Measurements from ENCODE around the gene TICAM1. TPM values are rescaled to one million over a fixed set of nuclear protein-coding genes. Genes with fewer than 3 reads are reported as not detected.
A peak's percentile ranks its signal among the peaks of the same experiment; 100 is the strongest.

TICAM1 gene
- total and polyA plus RNA-seq, 2 experiments from 2014 or later = 0.38 to 1.5 TPM

GRCh38 chr19:4772566-4772965, 58.9 kb downstream of the TICAM1 start:
- Histone ChIP-seq H3K36me3 (no peaks in the 10 kb centered on the region), H3K27me3 (peaks cover 19% of the 10 kb centered on the region)

GRCh38 chr19:4768934-4769777, 62.4 kb downstream of the TICAM1 start:
- TF ChIP-seq CTCF (IDR thresholded peaks at IDR 0.05; ENCODE audit: low read depth, low read length) = no peak
- H3K4me3 ChIP-seq = no peak overlapping the region

More at GRCh38 chr19:4772566-4772965, 58.9 kb downstream of the TICAM1 start:
- H3K4me3 ChIP-seq = no peak overlapping the region
- H3K4me1 ChIP-seq (ENCODE audit: low read depth) = no peaks in the 10 kb centered on the region
- no peak overlapping the region for H3K27ac ChIP-seq
- no peak for DNase-seq (ENCODE audit: low read depth in 1 of 2, low spot score in 1 of 2)
- H3K9me3 ChIP-seq (ENCODE audit: low read depth) = no peaks in the 10 kb centered on the region
- no peak for TF ChIP-seq CTCF (IDR thresholded peaks at IDR 0.05; ENCODE audit: low read depth, low read length)

More at GRCh38 chr19:4768934-4769777, 62.4 kb downstream of the TICAM1 start:
- Histone ChIP-seq H3K4me1 (ENCODE audit: low read depth) (no peaks in the 10 kb centered on the region), H3K9me3 (ENCODE audit: low read depth) (no peaks in the 10 kb centered on the region), H3K36me3 (no peaks in the 10 kb centered on the region), H3K27me3 (peaks cover 17% of the 10 kb centered on the region), H3K27ac (no peak overlapping the region)
- DNase-seq (ENCODE audit: low read depth in 1 of 2, low spot score in 1 of 2) = peak; percentile 93 to 98

Other genes with a start within 250 kb of the TICAM1 start
- gene TNFAIP8L1, start 192.2 kb downstream of the TICAM1 start, total RNA-seq = 2.2 and 18.1 TPM in 2 replicates
- gene TNFAIP8L1, start 192.2 kb downstream of the TICAM1 start, polyA plus RNA-seq = 5.1 and 18.7 TPM in 2 replicates
- 47.9 and 107 TPM in 2 replicates for gene MYDGF, start 161.4 kb downstream of the TICAM1 start, total RNA-seq
- gene MYDGF, start 161.4 kb downstream of the TICAM1 start, polyA plus RNA-seq = 122 and 206 TPM in 2 replicates
- gene DPP9, start 107.9 kb downstream of the TICAM1 start, total RNA-seq = 47.5 and 50.4 TPM in 2 replicates
- 19.8 and 25.4 TPM in 2 replicates for gene DPP9, start 107.9 kb downstream of the TICAM1 start, polyA plus RNA-seq
- gene FEM1A, start 40.0 kb downstream of the TICAM1 start, total RNA-seq = 22.0 and 27.9 TPM in 2 replicates
- gene FEM1A, start 40.0 kb downstream of the TICAM1 start, polyA plus RNA-seq = 2.6 and 2.8 TPM in 2 replicates
- 114 and 147 TPM in 2 replicates for gene PLIN3, start 36.0 kb upstream of the TICAM1 start, total RNA-seq
- gene PLIN3, start 36.0 kb upstream of the TICAM1 start, polyA plus RNA-seq = 108 and 144 TPM in 2 replicates
- gene ARRDC5, start 71.2 kb upstream of the TICAM1 start, total RNA-seq = not detected in 2 replicates
- not detected in 2 replicates for gene ARRDC5, start 71.2 kb upstream of the TICAM1 start, polyA plus RNA-seq
- 10.9 and 17.3 TPM in 2 replicates for gene UHRF1, start 77.8 kb upstream of the TICAM1 start, total RNA-seq
- 10.0 and 17.5 TPM in 2 replicates for gene UHRF1, start 77.8 kb upstream of the TICAM1 start, polyA plus RNA-seq
- 58.5 and 90.6 TPM in 2 replicates for gene KDM4B, start 137.4 kb upstream of the TICAM1 start, total RNA-seq
- 74.6 and 79.5 TPM in 2 replicates for gene KDM4B, start 137.4 kb upstream of the TICAM1 start, polyA plus RNA-seq